ENCODE results near the gene ATP13A3.

ATP13A3 gene

DNA sequence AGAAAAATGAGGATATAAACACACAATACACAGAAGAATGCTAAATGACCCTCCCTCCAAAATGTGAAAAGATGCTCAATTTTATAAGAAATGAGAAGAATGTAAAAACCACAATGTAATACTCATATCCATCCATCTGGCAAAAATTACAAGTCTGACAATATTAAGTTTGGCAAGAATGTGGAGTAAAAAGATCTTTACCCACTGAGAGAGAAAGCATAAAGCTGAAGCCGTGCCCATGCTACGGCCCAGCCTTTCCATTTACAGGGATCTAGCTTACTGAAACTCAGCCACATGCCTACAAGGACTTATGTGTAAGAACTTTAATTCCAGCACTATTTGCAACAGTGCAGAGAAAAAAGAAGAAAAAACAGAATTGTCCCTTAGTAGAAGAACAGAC, 42.9 kb downstream of the ATP13A3 start:
- Histone ChIP-seq H3K4me3 (replicated peaks; ENCODE audit: low read depth, low read length) (no peak overlapping the region), H3K36me3 (ENCODE audit: control insufficient read depth, insufficient read depth, low read length) (peaks cover 9% of the 10 kb centered on the region)
- TF ChIP-seq, protein P1, sequence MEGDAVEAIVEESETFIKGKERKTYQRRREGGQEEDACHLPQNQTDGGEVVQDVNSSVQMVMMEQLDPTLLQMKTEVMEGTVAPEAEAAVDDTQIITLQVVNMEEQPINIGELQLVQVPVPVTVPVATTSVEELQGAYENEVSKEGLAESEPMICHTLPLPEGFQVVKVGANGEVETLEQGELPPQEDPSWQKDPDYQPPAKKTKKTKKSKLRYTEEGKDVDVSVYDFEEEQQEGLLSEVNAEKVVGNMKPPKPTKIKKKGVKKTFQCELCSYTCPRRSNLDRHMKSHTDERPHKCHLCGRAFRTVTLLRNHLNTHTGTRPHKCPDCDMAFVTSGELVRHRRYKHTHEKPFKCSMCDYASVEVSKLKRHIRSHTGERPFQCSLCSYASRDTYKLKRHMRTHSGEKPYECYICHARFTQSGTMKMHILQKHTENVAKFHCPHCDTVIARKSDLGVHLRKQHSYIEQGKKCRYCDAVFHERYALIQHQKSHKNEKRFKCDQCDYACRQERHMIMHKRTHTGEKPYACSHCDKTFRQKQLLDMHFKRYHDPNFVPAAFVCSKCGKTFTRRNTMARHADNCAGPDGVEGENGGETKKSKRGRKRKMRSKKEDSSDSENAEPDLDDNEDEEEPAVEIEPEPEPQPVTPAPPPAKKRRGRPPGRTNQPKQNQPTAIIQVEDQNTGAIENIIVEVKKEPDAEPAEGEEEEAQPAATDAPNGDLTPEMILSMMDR (IDR thresholded peaks at IDR 0.05; ENCODE audit: insufficient read depth, low read length, poor library complexity, severe bottlenecking), result no peak

DNA sequence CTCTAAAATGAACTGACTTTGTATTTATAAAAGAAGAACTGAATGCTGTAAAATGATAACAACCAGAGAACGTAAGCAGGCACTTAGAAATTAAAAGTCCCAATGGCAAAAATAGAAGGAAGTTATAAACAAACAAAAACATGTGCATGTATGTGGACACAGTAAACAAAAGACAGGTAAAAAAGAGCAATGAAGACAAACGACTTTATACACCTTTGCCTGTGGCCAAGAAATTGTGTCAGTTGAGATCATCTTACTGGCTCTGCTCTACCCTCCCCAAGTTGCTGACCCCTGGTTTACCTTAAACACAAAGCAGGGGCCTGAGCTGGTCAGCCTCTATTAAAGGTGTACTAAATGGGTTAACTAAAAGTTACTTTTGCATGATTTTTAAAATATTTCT, 46.0 kb downstream of the ATP13A3 start:
- H3K36me3 ChIP-seq (ENCODE audit: control insufficient read depth, insufficient read depth, low read length), result peaks cover 8% of the 10 kb centered on the region
- TF ChIP-seq, protein P1 (IDR thresholded peaks at IDR 0.05; ENCODE audit: insufficient read depth, low read length, poor library complexity, severe bottlenecking), result no peak
- H3K27me3 ChIP-seq (replicated peaks; ENCODE audit: control insufficient read depth, insufficient read depth, low read length), result no peaks in the 10 kb centered on the region
- no peak for DNase-seq (ENCODE audit: extremely low read depth, insufficient read length)
- no peak overlapping the region for H3K4me3 ChIP-seq (replicated peaks; ENCODE audit: low read depth, low read length)

More for the DNA sequence above, 42.9 kb downstream of the ATP13A3 start:
- H3K27me3 ChIP-seq (replicated peaks; ENCODE audit: control insufficient read depth, insufficient read depth, low read length), result no peaks in the 10 kb centered on the region
- no peak for DNase-seq (ENCODE audit: extremely low read depth, insufficient read length)

DNA sequence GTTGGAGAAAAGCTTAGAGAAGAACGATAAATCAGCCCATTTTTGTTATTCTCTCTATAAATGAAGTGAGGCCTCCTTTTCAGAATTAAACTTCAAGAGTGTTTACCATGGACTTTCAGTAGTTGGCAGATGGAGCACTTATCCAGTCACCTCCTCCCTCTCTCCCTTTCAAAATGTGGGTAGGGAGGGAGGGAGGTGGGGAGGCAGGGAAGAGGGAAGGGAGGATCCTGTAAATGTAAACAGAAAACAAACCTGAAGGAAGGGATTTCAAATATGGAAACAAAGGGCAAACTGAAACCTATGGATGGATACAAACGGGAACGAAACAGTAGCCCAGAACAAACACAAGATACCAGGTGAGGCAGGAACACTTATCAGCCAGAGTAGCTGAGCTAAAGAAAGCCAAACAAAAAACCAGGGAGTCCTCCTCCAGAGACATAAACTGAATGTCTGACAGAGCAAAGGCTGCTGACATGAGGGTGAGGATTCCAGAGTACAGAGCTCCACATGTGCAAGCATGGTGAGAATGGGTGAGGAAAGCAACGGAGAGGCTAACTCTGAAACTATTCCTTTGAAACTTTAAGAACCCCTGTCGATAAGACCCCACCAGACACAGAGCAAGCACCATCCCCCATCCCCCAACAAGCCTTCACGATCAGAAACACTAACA, 46.8 kb downstream of the ATP13A3 start:
- H3K4me3 ChIP-seq (replicated peaks; ENCODE audit: low read depth, low read length), result no peak overlapping the region
- H3K36me3 ChIP-seq (ENCODE audit: control insufficient read depth, insufficient read depth, low read length), result peaks cover 9% of the 10 kb centered on the region
- no peaks in the 10 kb centered on the region for H3K27me3 ChIP-seq (replicated peaks; ENCODE audit: control insufficient read depth, insufficient read depth, low read length)
- TF ChIP-seq, protein P1 (IDR thresholded peaks at IDR 0.05; ENCODE audit: insufficient read depth, low read length, poor library complexity, severe bottlenecking), result no peak
- DNase-seq (ENCODE audit: extremely low read depth, insufficient read length), result no peak

DNA sequence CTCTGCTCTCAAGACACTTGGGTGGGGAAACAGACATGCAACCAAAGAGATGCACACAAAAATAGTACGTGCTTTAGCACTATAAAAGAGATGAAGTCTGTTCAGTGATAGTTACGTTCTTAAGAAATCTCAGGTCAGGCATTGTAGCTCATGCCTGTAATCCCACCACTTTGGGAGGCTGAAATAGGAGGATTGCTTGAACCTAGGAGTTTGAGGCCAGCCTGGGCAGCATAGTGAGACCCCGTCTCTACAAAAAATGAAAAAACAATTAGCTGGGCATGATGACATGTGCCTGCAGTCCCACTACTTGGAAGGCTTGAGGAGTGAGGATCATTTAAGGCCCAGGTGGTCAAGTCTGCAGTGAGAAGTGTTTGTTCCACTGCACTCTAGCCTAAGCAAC, 52.3 kb downstream of the ATP13A3 start:
- H3K36me3 ChIP-seq (ENCODE audit: control insufficient read depth, insufficient read depth, low read length), result peaks cover 9% of the 10 kb centered on the region
- H3K27me3 ChIP-seq (replicated peaks; ENCODE audit: control insufficient read depth, insufficient read depth, low read length), result no peaks in the 10 kb centered on the region
- no peak for DNase-seq (ENCODE audit: extremely low read depth, insufficient read length)
- TF ChIP-seq, protein P1 (IDR thresholded peaks at IDR 0.05; ENCODE audit: insufficient read depth, low read length, poor library complexity, severe bottlenecking), result no peak
- no peak overlapping the region for H3K4me3 ChIP-seq (replicated peaks; ENCODE audit: low read depth, low read length)

DNA sequence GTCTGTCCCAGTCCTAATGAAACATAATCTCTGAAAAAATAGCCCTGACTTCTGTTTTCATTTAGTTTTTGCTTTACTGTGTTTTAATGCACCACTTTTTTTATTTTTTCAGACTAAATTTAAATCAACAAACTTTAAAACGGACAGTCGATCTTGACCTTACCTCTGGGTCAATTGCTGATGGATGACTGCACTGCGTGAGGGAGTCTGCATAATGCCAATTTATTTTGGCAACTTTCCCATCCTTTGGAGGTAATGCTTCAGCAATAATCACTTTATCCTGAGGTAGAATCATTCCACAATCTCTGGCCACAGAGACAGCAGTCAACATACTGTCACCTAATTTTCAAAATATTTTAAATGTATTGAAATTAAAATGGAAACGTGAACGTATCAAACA, 55.2 kb downstream of the ATP13A3 start:
- Histone ChIP-seq H3K27me3 (replicated peaks; ENCODE audit: control insufficient read depth, insufficient read depth, low read length) (no peaks in the 10 kb centered on the region), H3K36me3 (ENCODE audit: control insufficient read depth, insufficient read depth, low read length) (peaks cover 9% of the 10 kb centered on the region), H3K4me3 (replicated peaks; ENCODE audit: low read depth, low read length) (no peak overlapping the region)
- no peak for DNase-seq (ENCODE audit: extremely low read depth, insufficient read length)
- TF ChIP-seq, protein P1 (IDR thresholded peaks at IDR 0.05; ENCODE audit: insufficient read depth, low read length, poor library complexity, severe bottlenecking), result no peak

DNA sequence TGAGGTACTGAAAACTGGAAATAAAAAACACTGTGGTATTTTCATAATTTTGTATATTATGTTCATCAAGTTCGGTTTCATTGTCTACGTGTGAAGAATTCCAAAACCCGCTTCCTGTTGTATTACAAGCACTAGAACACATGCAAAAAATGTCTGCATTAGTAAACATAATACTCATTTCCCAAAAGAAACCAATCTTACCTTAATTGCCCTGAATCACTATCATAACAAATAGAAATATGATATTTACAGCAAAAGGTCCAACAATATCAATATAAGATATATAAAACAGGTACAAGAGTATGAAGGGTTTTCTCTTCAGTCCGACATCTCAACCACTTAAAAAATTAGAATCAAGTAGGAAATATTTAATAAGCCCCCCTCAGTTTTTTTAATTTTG, 61.4 kb downstream of the ATP13A3 start:
- Histone ChIP-seq H3K27me3 (replicated peaks; ENCODE audit: control insufficient read depth, insufficient read depth, low read length) (no peaks in the 10 kb centered on the region), H3K4me3 (replicated peaks; ENCODE audit: low read depth, low read length) (no peak overlapping the region), H3K36me3 (ENCODE audit: control insufficient read depth, insufficient read depth, low read length) (peaks cover 9% of the 10 kb centered on the region)
- TF ChIP-seq, protein P1 (IDR thresholded peaks at IDR 0.05; ENCODE audit: insufficient read depth, low read length, poor library complexity, severe bottlenecking), result no peak
- no peak for DNase-seq (ENCODE audit: extremely low read depth, insufficient read length)

Measured in GM06990 (cell line).